IPS-15b (cell line): ENCODE data around the gene GBX1.

Experiments
- H3K27me3 ChIP-seq: one replicate; pipeline ENCODE4 v1.6.1; 2013; ENCODE audit warnings: low read length; ENCODE audit not compliant: control insufficient read depth, insufficient read depth
- H3K36me3 ChIP-seq: one replicate; pipeline ENCODE4 v1.6.1; 2013; ENCODE audit warnings: low read length; ENCODE audit not compliant: control insufficient read depth, insufficient read depth
- H3K4me1 ChIP-seq: one replicate; pipeline ENCODE4 v1.6.1; 2013; ENCODE audit warnings: mild to moderate bottlenecking, low read length; ENCODE audit not compliant: control insufficient read depth, insufficient read depth
- H3K4me3 ChIP-seq: one replicate; pipeline ENCODE4 v1.5.1; 2013; ENCODE audit warnings: low read depth, low read length
- H3K9ac ChIP-seq: one replicate; pipeline ENCODE4 v1.6.1; 2013; ENCODE audit warnings: low read depth, mild to moderate bottlenecking, low read length
- H3K9me3 ChIP-seq: one replicate; pipeline ENCODE4 v1.6.1; 2013; ENCODE audit warnings: mild to moderate bottlenecking, low read length; ENCODE audit not compliant: control insufficient read depth, insufficient read depth

GBX1 gene

GRCh38 chr7:151205730-151206129, 38.2 kb upstream of the GBX1 start:
- Histone ChIP-seq H3K4me3 (no peak overlapping the region), H3K9ac (no peak overlapping the region), H3K4me1 (peaks cover 3% of the 10 kb centered on the region), H3K9me3 (no peaks in the 10 kb centered on the region), H3K36me3 (no peaks in the 10 kb centered on the region), H3K27me3 (peaks cover 4% of the 10 kb centered on the region)

- Histone ChIP-seq H3K9me3 (no peaks in the 10 kb centered on the region), H3K9ac (no peak overlapping the region), H3K4me1 (peaks cover 3% of the 10 kb centered on the region), H3K27me3 (peaks cover 4% of the 10 kb centered on the region), H3K4me3 (no peak overlapping the region), H3K36me3 (no peaks in the 10 kb centered on the region)
Observed at GRCh38 chr7:151204383-151205032, 37.0 kb upstream of the GBX1 start.

GRCh38 chr7:151202836-151203235, 35.3 kb upstream of the GBX1 start:
- no peak overlapping the region for H3K9ac ChIP-seq
- no peaks in the 10 kb centered on the region for H3K36me3 ChIP-seq
- no peak overlapping the region for H3K4me3 ChIP-seq
- no peaks in the 10 kb centered on the region for H3K9me3 ChIP-seq
- H3K4me1 ChIP-seq = peaks cover 3% of the 10 kb centered on the region
- H3K27me3 ChIP-seq = peaks cover 4% of the 10 kb centered on the region

DNA sequence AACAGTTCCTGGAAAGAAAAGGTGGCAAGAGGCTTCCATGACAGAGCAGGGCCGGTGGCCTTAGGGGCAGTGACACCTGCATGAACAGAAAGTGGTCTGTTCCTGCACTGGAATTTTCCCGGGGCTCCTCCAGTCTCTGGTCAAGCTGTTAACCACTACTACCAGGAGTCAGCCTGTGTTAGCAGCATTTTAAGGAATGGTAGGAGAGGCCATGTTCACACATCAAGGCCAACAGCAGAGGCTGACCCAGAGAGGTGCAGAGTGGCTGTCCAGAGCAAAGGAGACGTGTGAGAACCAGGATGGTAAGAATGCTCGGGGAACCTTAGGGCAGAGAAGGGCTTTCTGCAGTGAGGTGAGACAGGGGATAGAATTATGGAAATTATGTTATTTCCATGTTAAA, 34.3 kb upstream of the GBX1 start:
- no peak overlapping the region for H3K4me3 ChIP-seq
- peaks cover 4% of the 10 kb centered on the region for H3K27me3 ChIP-seq
- no peaks in the 10 kb centered on the region for H3K9me3 ChIP-seq
- H3K9ac ChIP-seq = no peak overlapping the region
- no peaks in the 10 kb centered on the region for H3K36me3 ChIP-seq
- H3K4me1 ChIP-seq = peaks cover 3% of the 10 kb centered on the region

GRCh38 chr7:151201344-151201743, 33.9 kb upstream of the GBX1 start:
- Histone ChIP-seq H3K9ac (no peak overlapping the region), H3K36me3 (no peaks in the 10 kb centered on the region), H3K27me3 (peaks cover 4% of the 10 kb centered on the region), H3K4me1 (peaks cover 3% of the 10 kb centered on the region), H3K4me3 (no peak overlapping the region), H3K9me3 (no peaks in the 10 kb centered on the region)

GRCh38 chr7:151198945-151199848, 31.7 kb upstream of the GBX1 start:
- H3K27me3 ChIP-seq = peaks cover 2% of the 10 kb centered on the region
- H3K9ac ChIP-seq = no peak overlapping the region
- no peaks in the 10 kb centered on the region for H3K36me3 ChIP-seq
- no peak overlapping the region for H3K4me3 ChIP-seq
- H3K4me1 ChIP-seq = peaks cover 3% of the 10 kb centered on the region
- no peaks in the 10 kb centered on the region for H3K9me3 ChIP-seq

DNA sequence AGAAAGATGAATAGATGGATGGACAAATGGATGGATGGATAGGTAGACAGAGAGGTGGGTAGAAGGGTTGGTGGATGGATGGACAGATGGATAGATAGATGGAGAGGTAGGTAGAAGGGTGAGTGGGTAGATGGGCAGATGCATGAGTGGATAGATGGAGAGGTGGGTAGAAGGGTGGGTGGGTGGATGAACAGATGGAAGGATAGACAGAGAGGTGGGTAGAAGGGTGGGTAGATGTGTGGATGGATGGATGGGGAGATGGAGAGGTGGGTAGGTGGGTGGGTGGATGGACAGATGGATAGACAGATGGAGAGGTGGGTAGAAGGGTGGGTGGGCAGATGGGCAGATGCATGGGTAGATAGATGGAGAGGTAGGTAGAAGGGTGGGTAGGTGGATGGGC, 30.4 kb upstream of the GBX1 start:
- H3K4me3 ChIP-seq = no peak overlapping the region
- no peaks in the 10 kb centered on the region for H3K36me3 ChIP-seq
- H3K9me3 ChIP-seq = no peaks in the 10 kb centered on the region
- H3K27me3 ChIP-seq = no peaks in the 10 kb centered on the region
- H3K4me1 ChIP-seq = peaks cover 3% of the 10 kb centered on the region
- H3K9ac ChIP-seq = no peak overlapping the region

- Histone ChIP-seq H3K4me1 (peaks cover 3% of the 10 kb centered on the region), H3K9ac (no peak overlapping the region), H3K36me3 (no peaks in the 10 kb centered on the region), H3K27me3 (no peaks in the 10 kb centered on the region), H3K9me3 (no peaks in the 10 kb centered on the region), H3K4me3 (no peak overlapping the region)
Observed at GRCh38 chr7:151195616-151196450, 28.3 kb upstream of the GBX1 start.

DNA sequence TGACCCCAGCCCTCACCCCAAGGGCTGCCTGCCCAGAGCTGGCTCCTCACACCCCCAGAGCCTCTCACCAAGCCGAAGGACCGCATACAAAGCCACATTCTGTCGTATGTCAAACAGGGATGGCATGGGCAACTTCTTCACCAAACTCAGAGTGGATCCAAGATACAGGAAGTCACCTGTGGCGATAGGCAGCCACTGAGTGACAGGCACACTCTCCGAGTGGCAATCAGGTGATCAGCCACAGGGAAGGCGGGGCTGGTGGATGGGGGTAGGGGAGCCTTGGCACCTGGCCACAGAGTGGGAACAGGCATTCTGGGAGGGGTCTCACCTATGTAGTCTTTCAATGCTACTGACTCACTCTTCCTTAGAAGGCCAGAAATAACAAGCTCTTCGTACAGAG, 26.7 kb upstream of the GBX1 start:
- no peaks in the 10 kb centered on the region for H3K36me3 ChIP-seq
- no peak overlapping the region for H3K4me3 ChIP-seq
- H3K9ac ChIP-seq = no peak overlapping the region
- H3K9me3 ChIP-seq = no peaks in the 10 kb centered on the region
- H3K27me3 ChIP-seq = no peaks in the 10 kb centered on the region
- H3K4me1 ChIP-seq = no peaks in the 10 kb centered on the region

DNA sequence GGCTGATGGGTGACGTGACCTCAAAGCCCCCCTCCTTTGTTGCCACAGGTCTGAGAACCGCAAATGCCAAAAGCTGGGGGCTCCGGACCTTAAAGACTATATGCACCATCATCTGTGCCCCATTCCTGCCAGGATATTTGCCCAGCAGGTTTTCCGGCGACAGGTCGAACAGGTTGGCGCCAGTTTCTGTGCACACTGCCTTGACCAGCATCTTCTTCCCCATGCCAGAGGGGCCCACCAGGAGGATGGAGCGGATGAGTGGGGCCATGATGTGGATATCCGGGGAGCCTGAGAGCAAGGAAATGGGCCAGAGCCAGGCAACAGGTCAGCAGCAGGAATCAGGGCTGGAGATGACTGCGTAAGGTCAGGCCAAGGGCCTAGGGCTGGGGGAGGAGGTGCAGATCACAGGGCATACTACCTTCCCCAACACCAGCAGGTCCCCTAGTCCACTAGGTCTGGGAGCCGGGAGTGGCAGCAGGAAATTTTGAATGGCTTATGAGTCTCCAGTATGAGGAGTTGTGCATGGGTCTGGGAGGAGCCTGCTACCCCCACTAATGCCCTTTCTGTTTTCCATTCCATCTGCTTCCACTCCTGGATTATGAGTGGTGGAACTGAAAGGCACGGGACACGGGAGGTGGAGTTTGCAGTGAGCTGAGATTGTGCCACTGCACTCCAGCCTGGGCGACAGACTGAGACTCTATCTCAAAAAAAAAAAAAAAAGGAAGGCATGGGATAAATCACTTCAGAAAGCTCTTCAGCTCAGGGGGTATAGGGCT, 25.9 kb upstream of the GBX1 start:
- H3K36me3 ChIP-seq = no peaks in the 10 kb centered on the region
- no peaks in the 10 kb centered on the region for H3K27me3 ChIP-seq
- no peak overlapping the region for H3K4me3 ChIP-seq
- no peaks in the 10 kb centered on the region for H3K9me3 ChIP-seq
- no peak overlapping the region for H3K9ac ChIP-seq
- no peaks in the 10 kb centered on the region for H3K4me1 ChIP-seq

- Histone ChIP-seq H3K9ac (no peak overlapping the region), H3K4me3 (no peak overlapping the region), H3K36me3 (no peaks in the 10 kb centered on the region), H3K27me3 (no peaks in the 10 kb centered on the region), H3K9me3 (no peaks in the 10 kb centered on the region), H3K4me1 (no peaks in the 10 kb centered on the region)
Observed at GRCh38 chr7:151192002-151192539, 24.6 kb upstream of the GBX1 start.
